H4 (cell line): ENCODE data around the gene PROCA1. TPM values are rescaled to one million over a fixed set of nuclear protein-coding genes. Genes with fewer than 3 reads are reported as not detected.

Experiments
- DNase-seq: peaks from one replicate; pipeline ENCODE4 v3.0.0-alpha.2; 2015; ENCODE audit warnings: low spot score
- total RNA-seq: library from RNA; depleted of rRNA; stranded (reverse); fragments of >200 nt; shearing (Covaris generic); gene quantifications from 2 replicates; pipeline ENCODE4 v1.2.3, GENCODE V29; 2014; rRNA removed

PROCA1 gene, protein sequence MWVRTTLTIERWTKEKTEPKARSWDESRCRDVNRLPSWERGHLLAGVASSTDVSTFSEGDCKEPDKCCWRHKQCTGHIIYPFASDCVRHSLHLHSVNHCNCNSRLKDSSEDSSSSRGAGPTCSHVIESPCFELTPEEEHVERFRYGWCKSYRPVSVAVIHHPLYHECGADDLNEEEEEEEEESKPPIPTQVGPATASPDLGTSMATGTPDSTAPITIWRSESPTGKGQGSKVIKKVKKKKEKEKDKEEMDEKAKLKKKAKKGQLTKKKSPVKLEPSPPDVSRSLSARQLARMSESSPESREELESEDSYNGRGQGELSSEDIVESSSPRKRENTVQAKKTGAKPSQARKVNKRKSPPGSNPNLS
- total RNA-seq: 0.70 TPM in 1 of 2 replicates, not detected in the other

DNA sequence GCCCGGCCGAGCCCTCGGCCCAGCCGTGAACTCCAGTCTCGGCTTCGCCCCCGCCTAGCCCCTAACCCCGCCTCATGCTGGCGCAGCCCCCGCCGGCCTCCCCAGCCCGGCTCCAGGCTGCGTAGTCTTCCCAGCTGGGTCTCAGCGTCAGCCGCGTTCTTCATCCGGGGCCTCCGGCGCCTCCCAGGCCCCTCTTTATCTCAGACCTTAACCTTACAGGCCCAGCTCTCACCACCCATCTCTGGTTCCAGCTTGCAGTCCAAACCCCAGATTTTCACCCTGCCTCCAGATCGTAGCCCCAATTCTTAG lies at the start of gene PROCA1:
TSS of gene PROCA1 (minus strand) at position 166 of the 309 bp plus-strand sequence. CDS start 228 bp downstream, outside the sequence.
- no peak for DNase-seq

DNA sequence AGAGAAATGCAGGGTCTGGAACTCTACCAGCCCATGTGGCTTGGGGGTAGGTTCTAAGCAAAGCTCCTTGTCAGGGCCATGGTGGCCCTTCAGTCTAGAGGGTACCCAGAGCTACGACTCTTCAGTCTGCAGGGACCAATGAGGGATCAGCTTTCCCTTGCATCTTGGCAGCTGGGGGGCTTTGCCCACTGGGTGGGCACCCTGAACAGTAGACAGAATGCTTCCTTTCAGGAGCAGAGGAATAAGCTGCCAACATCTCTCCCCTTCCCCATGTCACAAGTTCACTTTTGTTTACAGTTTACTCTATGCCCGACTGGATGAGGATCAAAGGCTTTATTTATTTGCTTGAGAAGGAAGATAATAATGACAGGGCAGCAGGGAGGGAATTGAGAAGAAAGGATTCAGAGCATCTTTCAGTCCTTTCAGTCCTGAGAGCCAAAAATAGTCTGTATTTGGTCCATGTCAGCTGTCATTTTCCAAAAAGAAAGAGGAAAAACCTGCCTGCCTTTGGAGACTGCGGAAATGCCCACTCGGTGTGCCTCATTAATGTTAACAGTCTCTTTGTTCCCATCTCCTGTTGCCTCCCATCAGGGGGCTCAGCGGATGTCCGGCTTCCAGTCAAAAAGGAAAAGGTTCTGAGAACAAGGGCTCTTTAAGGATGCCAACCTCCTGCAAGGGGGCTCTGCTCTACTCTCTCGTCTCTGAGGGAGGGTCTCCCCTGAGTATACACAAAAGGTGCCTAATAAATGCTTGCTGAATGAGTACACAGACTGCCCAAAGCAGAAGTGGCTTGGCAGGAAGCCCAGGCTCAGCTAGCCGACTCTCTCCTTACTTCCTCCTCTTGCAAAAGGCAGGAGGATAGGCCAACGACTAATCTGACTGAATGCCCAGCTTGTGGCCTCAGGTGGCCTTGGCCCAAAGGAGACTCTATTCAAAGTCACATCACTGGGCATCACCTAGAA lies 49.2 kb upstream of the PROCA1 start:
- no peak for DNase-seq

DNA sequence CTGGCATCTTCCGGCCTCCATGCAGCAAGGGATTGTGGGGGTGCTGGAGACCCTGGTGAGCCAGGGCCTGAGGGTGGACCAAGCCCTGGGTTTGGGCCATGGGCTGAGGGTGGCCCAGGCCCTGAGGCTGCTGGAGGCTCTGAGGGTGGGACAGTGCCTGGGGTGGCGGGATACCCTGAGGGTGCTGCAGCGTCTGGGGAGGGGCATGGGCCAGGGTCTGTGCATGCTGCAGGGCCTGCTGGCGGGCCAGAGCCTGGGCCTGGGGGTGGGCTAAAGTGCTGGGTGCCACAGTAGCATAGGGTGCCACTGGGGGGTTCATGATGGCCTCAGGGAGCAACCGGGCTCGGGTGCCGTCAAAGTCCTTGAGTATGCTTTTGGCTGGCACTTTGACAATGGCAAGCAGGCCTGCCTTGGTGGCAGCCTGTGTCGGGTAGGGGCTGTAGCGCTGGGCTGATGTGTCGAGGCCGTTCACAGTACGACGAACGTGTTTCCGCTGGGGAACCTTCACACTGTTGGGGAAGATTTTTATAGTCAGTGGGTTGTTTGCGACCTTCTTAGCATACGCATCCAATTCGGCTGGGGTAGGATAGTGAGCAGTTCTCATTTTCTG lies 47.7 kb upstream of the PROCA1 start:
- DNase-seq: no peak

DNA sequence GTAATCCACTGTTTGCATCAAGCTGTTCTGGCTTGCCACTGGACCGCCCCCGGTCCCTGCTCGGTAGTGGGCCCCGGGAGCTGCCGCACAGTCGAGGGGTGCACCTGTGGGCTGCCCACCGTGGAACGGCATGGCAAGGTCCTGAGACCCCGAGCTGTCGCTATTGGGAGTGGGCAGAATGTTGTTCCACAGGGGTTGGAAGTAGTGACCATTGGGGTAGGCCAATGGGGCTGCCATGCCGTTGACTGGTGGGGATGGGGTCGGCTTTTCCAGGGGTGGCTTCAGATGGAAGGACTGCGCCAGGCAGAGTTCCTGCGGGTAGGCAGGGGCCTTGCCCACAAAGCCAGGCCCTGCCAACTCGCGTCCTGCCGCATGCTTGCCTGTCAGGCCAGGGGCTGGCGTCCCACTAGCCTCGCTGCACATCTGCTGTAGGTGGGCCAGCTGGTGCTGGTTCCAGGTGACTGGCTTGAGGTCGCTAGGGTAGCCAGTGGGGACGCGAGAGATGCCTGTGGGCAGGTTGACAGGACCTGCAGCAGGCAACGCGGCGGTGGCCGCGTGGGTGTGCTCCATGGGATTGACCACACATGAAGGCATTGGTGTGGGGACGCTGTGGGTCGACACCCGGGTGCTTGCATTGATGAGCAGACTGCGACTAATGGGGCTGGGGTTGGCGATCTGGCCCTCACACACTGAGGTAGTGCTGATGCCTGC lies 46.9 kb upstream of the PROCA1 start:
- no peak for DNase-seq

DNA sequence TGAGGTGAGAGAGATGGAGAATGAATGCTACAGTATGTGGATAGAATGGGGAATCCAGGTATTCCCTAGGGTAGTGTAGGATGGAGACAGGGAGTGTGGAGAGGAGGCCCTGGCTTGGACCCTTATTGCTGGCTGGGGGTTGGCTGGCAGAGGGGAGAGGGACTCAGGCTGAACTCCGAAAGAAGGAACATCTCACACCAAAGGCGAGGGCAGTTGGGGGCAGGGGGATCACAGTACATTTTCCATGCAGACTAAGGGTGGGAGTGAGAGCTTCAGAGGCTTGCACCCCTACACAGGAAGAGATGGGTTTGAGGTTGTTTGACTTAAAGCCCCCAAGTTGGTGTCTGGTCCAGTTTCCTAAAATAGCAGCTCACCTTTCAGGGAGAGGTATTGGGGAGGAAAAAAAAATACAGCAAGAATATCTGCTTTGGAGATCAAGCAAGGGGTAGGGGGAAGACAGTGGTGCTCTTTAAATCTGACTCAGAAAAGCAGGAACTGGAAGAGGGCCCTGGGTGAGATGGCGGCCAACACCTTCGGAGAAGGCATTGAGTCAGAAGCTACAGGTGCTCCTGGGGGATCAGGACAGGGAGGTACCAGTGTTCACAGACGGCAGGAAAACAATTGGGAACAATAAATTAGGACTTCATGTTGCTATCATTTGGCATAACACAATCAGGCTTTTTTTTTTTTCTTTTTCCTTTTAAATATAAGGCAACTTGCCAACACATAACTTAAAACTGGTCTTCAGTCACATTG lies 44.5 kb upstream of the PROCA1 start:
- DNase-seq: no peak

DNA sequence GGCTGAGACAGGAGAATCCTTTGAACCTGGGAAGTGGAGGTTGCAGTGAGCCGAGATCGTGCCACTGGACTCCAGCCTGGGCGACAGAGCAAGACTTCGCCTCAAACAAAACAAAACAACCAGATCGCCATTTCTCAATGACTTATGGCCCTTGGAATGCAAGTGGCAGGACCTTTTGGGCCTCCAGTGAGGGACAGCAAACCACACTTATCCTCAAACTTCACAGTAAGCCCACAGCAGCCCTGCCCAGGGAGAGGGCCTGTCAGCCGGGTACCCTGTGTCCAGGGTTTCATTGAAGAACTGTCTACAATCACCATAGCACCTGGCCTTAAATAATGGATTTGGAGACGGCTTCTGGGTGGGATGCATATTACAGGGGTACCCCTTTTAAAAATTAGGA lies 43.8 kb upstream of the PROCA1 start:
- DNase-seq: no peak

DNA sequence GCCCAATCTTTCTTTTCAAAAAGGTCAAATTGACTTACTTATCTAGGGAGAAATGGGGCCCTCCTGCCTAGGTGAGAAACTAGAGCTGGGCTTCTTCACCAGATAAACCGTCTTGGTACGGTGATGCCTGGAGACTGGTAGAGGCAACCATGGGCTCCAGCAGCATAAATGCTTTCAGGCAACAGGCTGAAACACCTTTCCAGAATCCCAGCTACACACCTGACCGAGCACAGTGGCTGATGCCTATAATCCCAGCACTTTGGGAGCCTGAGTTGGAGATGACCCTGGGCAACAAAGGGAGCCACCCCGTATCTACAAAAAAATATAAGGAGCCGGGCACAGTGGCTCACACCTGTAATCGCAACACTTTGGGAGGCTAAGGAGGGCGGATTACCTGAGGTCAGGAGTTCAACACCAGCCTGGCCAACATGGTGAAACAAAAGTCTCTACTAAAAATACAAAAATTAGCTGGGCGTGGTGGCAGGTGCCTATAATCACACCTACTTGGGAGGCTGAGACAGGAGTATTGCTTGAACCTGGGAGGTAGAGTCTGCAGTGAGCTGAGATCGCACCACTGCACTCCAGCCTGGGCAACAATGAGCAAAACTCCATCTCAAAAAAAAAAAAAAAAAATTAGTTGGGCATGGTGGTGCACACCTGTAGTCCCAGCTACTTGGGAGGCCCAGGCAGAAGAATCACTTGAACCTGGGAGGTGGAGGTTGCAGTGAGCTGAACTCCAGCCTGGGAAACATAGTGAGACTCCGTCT lies 40.1 kb upstream of the PROCA1 start:
- no peak for DNase-seq

DNA sequence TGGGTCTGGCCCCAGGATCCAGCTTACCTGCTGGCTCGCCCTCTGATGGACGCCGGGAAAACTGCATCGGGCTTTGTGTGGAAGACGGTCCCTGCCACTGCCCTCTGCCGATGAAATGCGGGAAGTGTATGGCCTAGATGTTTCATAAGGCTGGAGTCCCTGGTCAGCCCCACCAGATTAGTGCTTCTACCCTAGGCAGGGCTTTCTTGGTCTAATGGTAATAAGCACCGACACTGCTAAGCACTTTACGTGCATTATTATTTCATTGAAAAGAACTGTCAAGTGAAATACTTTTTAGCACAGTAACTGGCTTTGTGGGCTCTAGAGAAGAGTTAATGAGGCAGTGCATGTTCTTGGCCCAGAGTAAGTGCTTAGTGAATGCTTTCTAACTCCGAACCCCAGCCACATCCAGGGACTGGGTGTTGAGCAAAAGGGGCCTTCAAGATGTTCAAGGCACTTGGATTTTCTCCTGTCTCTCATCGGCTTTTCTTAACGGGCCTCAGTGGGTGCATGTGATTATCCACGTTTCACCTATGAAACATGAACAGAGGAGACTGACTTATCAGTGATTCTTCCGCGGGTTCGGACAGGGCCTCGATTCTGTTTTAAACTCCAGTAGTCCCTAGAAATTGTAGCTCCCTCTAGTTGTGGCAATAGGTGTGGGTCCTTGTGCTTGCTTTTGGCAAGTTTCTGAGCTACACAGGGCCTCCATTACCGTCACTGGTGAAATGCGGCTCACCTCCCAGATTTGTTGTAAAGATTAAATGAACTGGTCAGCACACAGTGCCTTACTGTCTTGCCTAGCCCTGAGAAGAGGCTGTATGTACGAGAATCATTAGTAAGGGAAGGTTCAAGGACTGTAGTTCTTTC lies 38.7 kb upstream of the PROCA1 start:
- DNase-seq: peak; percentile 87

DNA sequence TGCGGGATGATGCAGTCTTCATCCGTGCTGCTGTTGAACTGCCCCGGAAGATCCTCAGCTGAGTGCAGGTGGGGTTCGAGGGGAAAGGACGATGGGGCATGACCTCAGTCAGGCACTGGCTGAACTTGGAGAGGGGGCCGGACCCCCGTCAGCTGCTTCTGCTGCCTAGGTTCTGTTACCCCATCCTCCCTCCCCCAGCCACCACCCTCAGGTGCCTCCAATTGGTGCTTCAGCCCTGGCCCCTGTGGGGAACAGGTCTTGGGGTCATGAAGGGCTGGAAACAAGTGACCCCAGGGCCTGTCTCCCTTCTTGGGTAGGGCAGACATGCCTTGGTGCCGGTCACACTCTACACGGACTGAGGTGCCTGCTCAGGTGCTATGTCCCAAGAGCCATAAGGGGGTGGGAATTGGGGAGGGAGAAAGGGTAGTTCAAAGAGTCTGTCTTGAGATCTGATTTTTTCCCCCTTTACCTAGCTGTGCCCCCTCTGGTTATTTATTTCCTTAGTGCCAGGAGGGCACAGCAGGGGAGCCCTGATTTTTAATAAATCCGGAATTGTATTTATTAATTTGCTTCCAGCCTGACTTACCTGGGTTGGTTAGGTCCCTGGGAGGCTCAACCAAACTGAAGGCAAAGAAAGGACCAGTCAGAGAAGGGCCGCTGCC lies 38.0 kb upstream of the PROCA1 start:
- DNase-seq: no peak

DNA sequence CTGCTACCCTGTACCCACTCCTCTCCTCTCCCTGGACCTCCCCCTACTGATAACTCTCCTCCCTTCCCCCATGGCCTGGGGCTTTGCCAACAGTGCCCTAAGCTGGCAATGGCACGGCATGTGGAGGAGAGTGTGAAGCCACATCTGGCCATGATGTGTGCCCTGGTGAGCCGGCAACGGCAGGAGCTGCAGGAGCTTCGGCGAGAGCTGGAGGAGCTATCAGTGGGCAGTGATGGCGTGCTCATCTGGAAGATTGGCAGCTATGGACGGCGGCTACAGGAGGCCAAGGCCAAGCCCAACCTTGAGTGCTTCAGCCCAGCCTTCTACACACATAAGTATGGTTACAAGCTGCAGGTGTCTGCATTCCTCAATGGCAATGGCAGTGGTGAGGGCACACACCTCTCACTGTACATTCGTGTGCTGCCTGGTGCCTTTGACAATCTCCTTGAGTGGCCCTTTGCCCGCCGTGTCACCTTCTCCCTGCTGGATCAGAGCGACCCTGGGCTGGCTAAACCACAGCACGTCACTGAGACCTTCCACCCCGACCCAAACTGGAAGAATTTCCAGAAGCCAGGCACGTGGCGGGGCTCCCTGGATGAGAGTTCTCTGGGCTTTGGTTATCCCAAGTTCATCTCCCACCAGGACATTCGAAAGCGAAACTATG lies 37.3 kb upstream of the PROCA1 start:
- DNase-seq: no peak

DNA sequence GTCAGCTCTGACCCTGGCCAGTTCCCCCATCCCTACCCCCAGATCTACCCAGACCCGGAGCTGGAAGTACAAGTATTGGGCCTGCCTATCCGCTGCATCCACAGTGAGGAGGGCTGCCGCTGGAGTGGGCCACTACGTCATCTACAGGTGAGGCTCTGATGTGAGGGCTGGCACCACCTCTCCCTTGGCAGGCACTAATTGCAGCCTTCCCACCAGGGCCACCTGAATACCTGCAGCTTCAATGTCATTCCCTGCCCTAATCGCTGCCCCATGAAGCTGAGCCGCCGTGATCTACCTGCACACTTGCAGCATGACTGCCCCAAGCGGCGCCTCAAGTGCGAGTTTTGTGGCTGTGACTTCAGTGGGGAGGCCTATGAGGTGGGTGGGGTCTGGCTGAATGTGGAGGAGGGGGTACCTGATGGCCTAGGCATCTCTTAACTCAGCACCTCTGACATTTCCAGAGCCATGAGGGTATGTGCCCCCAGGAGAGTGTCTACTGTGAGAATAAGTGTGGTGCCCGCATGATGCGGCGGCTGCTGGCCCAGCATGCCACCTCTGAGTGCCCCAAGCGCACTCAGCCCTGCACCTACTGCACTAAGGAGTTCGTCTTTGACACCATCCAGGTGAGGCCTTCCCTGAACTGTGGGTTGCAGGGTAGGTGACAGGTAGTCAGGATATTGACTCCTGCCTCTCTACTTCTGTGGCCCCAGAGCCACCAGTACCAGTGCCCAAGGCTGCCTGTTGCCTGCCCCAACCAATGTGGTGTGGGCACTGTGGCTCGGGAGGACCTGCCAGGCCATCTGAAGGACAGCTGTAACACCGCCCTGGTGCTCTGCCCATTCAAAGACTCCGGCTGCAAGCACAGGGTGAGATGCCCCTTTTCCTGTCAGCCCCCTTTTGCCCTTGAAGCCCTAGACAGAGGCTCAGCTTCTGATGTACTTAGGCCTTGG lies 36.4 kb upstream of the PROCA1 start:
- DNase-seq: no peak

DNA sequence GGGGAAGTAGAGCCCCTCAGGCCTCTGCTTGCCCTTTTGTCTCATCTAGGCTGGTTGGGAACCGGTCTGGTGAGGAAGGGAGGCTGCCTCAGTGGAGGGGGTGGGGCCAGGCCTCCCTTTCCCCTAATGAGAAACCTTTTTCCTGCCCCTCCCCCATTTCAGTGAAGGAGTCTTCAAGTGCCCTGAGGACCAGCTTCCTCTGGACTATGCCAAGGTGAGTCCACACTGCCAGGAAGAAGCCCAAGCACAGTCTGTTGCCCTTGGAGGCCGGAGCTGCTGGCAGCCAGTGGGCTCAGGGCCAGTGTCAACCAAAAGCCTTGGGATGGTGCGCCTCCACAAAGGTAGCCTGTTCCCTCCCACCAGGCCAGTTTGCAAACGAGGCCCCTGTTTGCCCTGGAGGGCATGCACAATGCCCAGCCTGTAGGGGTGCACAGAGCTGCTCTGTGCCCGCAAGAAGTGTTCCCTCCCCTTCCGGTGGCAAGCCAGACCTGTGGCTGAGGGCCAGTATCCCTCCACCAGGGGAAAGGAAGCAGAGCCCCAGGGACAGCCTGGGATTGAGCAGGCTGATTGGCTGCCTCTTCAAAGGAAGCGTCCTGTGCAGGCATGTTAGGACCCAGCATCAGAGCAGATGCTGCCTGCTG lies 35.5 kb upstream of the PROCA1 start:
- DNase-seq: no peak

DNA sequence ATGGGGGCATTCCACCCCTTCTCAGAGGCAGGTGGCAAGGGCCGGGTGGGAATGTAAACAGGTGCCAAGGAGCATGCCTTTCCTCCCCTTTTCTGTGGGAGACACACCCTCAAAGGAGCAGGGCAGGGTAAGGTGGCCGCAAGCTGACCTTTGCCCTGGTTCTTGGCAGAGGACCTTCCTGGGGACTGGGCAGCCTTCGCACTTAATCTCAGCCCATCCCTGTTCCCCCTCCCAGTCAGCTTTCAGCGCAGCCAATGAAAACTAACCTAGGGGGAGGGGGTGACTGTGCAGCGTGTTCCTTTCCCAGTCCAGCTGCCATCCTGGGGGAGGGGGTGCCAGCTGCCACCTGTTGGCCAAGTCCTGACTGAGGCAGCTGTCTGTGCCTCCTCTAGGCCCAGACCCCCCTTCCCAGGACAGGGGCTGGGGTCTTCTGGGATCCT lies 34.9 kb upstream of the PROCA1 start:
- no peak for DNase-seq

DNA sequence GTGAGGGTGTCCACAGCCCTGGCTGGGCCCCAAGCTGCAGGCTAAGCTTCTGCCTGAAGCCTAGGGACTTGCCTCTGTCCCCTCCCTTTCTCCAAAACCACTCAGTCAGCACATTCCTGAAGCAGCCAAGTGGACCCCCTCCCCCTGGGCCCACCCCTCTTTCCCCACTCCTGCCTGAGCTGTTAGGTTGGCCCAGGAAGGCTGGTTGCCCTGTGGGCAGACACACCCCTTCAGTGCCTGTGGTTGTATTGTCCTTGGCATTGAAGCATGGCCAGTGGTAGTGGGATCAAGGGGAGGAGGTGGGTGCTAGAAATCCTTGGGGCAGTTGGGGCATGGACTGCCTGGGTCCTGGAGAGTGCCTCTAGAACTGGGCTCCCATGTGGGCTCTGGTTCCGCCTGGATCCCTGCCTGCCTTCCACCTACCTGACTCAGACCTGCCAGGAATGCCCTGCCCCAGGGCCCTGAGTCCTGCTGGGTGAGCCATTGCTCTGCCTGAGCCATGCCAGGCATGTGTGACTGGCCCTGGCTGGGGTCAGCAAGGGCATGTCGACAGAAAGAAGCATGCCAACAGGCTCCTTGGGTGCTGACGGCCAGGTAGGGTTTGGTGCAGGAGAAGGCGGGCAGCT lies 34.2 kb upstream of the PROCA1 start:
- DNase-seq: no peak

DNA sequence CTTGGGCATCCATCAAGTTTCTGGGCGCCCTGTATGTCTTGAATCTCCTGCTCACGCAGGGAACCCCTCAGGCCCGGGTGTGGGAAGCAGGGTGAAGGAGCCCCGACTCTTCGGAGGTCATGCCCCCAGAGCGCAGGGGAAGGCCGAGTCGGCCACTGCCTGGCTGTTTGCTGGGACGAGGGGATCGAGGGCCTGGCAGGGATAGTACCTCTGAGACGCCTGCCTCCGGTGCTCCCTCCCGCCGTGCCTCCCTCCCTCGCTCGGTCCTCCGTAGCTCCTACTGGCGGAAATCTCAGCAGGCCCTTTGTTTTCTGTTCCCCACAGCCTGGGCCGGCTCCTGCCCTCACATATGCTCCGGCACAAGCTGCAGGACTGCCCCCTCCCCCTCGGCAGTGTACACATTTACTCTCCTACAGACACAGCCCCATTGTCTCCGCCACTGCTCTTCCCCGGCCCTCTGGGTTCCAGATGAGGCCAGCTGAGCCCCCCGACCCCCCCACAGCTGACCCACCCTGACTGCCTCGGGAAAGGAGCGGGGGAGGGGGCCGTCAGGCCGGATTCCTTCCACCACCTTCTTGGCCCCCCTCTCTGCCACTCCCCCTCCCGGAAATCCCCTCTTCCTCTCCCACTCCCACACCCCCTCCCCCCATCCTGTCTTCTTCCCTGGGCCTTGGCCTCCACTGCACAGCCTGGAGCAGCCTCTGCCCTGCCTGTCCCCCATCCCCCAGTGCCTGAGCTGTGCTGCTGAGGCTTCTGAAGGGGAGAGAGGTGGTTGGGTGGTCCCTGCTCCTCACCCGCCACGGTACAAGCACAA lies 33.5 kb upstream of the PROCA1 start:
- no peak for DNase-seq
